Measurements from ENCODE around the gene GDPD4. TPM values are rescaled to one million over a fixed set of nuclear protein-coding genes. Genes with fewer than 3 reads are reported as not detected.

GDPD4 gene
- total and polyA plus RNA-seq, 2 of the 4 experiments (the other 2 are of a cell fraction) = not detected

DNA sequence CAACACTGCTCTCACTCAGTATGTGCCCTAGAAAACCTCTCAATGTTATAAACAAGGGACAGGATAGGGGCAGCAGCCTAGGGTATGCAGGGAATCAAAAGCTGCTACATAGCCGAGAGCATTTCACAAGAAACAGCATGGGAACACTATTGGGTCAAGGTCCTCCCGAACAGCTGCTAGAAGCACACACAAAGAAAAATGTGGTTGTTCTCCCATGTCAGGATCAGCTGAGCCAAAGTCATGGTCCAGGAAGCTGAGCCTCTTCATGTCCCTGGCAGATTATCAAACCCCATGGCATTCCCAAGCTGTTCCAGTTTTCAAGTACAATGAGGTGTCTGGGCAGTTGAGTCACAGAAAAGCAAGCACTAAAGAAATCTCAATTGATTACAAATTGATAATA, 21.0 kb upstream of the GDPD4 start:
- in situ Hi-C loops (cut with MboI; ENCODE audit: low sequenced_read_pairs) = no loop called here
- BruUV-seq (replicated peaks) = TSS peak; percentile 86

More for the DNA sequence above, 21.0 kb upstream of the GDPD4 start:
- Histone ChIP-seq H3K18ac (ENCODE audit: low read depth, low read length) (no peak overlapping the region), H3K9me3 (ENCODE audit: control insufficient read depth, insufficient read depth, low read length) (no peaks in the 10 kb centered on the region), H3K27ac (ENCODE audit: insufficient read depth, low read length) (no peak overlapping the region), H2AFZ (replicated peaks; ENCODE audit: low read length, poor library complexity) (no peak overlapping the region), H4K91ac (ENCODE audit: insufficient read depth, low read depth, low read length) (no peak overlapping the region), H2AK9ac (replicated peaks; ENCODE audit: low read depth, low read length, poor library complexity) (no peak overlapping the region), H2BK20ac (ENCODE audit: low read depth, low read length) (no peak overlapping the region), H3K36me3 (ENCODE audit: control insufficient read depth, insufficient read depth, low read length) (no peaks in the 10 kb centered on the region), H3K4me3 (ENCODE audit: insufficient read depth, low read depth, low read length) (no peak overlapping the region), H3K4me1 (ENCODE audit: control insufficient read depth, insufficient read depth, low read length) (peaks cover 3% of the 10 kb centered on the region), H2BK120ac (ENCODE audit: low read depth, low read length) (no peak overlapping the region), H3K9me1 (ENCODE audit: insufficient read depth, low read length) (peaks cover 12% of the 10 kb centered on the region), H3K56ac (ENCODE audit: extremely low read depth, insufficient read depth, low read length) (no peak overlapping the region), H4K8ac (ENCODE audit: low read depth in 2 of 2, low read length in 2 of 2) (peak overlapping the region in 1 of 2 experiments; percentile 5; a peak in 1 of 4 replicates), H3K14ac (replicated peaks; ENCODE audit: low read depth, low read length) (peak overlapping the region; percentile 36), H2BK15ac (ENCODE audit: low read depth, low read length) (no peak overlapping the region), H2AK5ac (ENCODE audit: low read depth, low read length) (peak overlapping the region; percentile 19; the same call in 1 of the 2 replicates), H3K9ac (ENCODE audit: low read depth, low read length) (no peak overlapping the region), H2BK5ac (ENCODE audit: low read depth, low read length, poor library complexity, severe bottlenecking) (peak overlapping the region; percentile 6), H3K23ac (ENCODE audit: low read depth, low read length) (no peak overlapping the region), H4K5ac (ENCODE audit: low read depth, low read length) (no peak overlapping the region), H3K4me2 (ENCODE audit: low read depth, low read length) (no peak overlapping the region), H4K20me1 (ENCODE audit: insufficient read depth, low read length) (peaks cover 4% of the 10 kb centered on the region; the same call in 1 of the 2 replicates), H3K79me1 (ENCODE audit: low read depth in 1 of 2, low read length in 2 of 2) (no peaks in the 10 kb centered on the region; a peak in 1 of 4 replicates), H3K27me3 (ENCODE audit: control insufficient read depth, insufficient read depth, low read length) (no peaks in the 10 kb centered on the region), H3K4ac (ENCODE audit: low read depth, low read length) (no peak overlapping the region)
- ChIA-PET CTCF (no interaction called here), POLR2A (ENCODE audit: unreplicated experiment) (no interaction called here)
- WGBS, 2 experiments (ENCODE audit: extremely low coverage in 2 of 2, insufficient read length in 1 of 2) = no CpG with 5 or more reads among the region's 2 CpGs
- ATAC-seq (ENCODE audit: low read depth) (peak; percentile 24), DNase-seq (peak; percentile 89)
- intact Hi-C loops (cut with micrococcal nuclease) = no loop called here
- dilution Hi-C loops (cut with HindIII; ENCODE audit: low sequenced_read_pairs, unreplicated experiment) = no loop called here
- TF ChIP-seq SMC3 (IDR thresholded peaks at IDR 0.05; ENCODE audit: low read depth, low read length) (no peak), CEBPB (IDR thresholded peaks at IDR 0.05; ENCODE audit: low read depth, low read length) (0 out of 2 replicates have a peak, but pooled peaks have one; percentile 10)
